ENCODE results near the gene ZNF646.

ZNF646 gene

GRCh38 chr16:31050280-31051030 lies 23.8 kb upstream of the ZNF646 start:
- no peak overlapping the region for H3K27ac ChIP-seq
- TF ChIP-seq ZFX (IDR thresholded peaks at IDR 0.05; ENCODE audit: borderline replicate concordance) = no peak

- no peak overlapping the region for H3K27ac ChIP-seq
- TF ChIP-seq ZFX (IDR thresholded peaks at IDR 0.05; ENCODE audit: borderline replicate concordance) (no peak), CTCF (IDR thresholded peaks at IDR 0.05) (no peak)
Measured at GRCh38 chr16:31052114-31052513, 22.1 kb upstream of the ZNF646 start.

- no peak for TF ChIP-seq ZFX (IDR thresholded peaks at IDR 0.05; ENCODE audit: borderline replicate concordance)
- TF ChIP-seq CTCF (IDR thresholded peaks at IDR 0.05) = no peak
- no peak overlapping the region for H3K27ac ChIP-seq
Measured at GRCh38 chr16:31055613-31056012, 18.6 kb upstream of the ZNF646 start.

GRCh38 chr16:31061126-31061812 lies 13.0 kb upstream of the ZNF646 start:
- no peak for TF ChIP-seq CTCF (IDR thresholded peaks at IDR 0.05)
- no peak for TF ChIP-seq ZFX (IDR thresholded peaks at IDR 0.05; ENCODE audit: borderline replicate concordance)
- H3K27ac ChIP-seq = no peak overlapping the region

- H3K27ac ChIP-seq = no peak overlapping the region
- TF ChIP-seq ZFX (IDR thresholded peaks at IDR 0.05; ENCODE audit: borderline replicate concordance) (no peak), CTCF (IDR thresholded peaks at IDR 0.05) (no peak)
Measured at GRCh38 chr16:31061813-31062440, 12.3 kb upstream of the ZNF646 start.

GRCh38 chr16:31063495-31063842 lies 10.8 kb upstream of the ZNF646 start:
- H3K27ac ChIP-seq = no peak overlapping the region
- TF ChIP-seq ZFX (IDR thresholded peaks at IDR 0.05; ENCODE audit: borderline replicate concordance) = no peak
- TF ChIP-seq CTCF (IDR thresholded peaks at IDR 0.05) = no peak

GRCh38 chr16:31063843-31064611 lies 10.2 kb upstream of the ZNF646 start:
- no peak overlapping the region for H3K27ac ChIP-seq
- TF ChIP-seq ZFX (IDR thresholded peaks at IDR 0.05; ENCODE audit: borderline replicate concordance) = no peak
- no peak for TF ChIP-seq CTCF (IDR thresholded peaks at IDR 0.05)
